Lung (tissue), 12 donors: ENCODE data around the gene ZNF672. TPM values are rescaled to one million over a fixed set of nuclear protein-coding genes. Genes with fewer than 3 reads are reported as not detected.

Source experiments
- ATAC-seq: fragments of 200-7000 bp; cut with Tn5 transposase; one replicate; pipeline ENCODE4 v1.9.1; 2020; ENCODE audit warnings: moderate number of reproducible peaks; ENCODE audit not compliant: insufficient read depth, low FRiP score
- DNase-seq, 3 donors: peaks; one replicate each; pipeline ENCODE4 v3.0.0-alpha.2; 2013 to 2017
- H3K27ac ChIP-seq, 2 donors: one replicate each; pipeline ENCODE4 v1.5.1; 2013; ENCODE audit warnings: mild to moderate bottlenecking in 2 of 2, moderate library complexity in 2 of 2, control low read depth in 1 of 2, inconsistent platforms in 1 of 2, low read depth in 1 of 2, low read length in 1 of 2
- H3K27me3 ChIP-seq, 3 donors: one replicate each; pipeline ENCODE4 v1.5.1; 2013; ENCODE audit warnings: low read length in 2 of 3; ENCODE audit not compliant: control insufficient read depth in 3 of 3, insufficient read depth in 3 of 3
- H3K36me3 ChIP-seq, 4 donors: one replicate each; pipeline ENCODE4 v1.5.1; 2013; ENCODE audit warnings: low read length in 4 of 4, mild to moderate bottlenecking in 1 of 4, moderate library complexity in 1 of 4; ENCODE audit not compliant: control insufficient read depth in 4 of 4, insufficient read depth in 4 of 4
- H3K4me1 ChIP-seq, 5 donors: one replicate each; pipeline ENCODE4 v1.5.1; 2013; ENCODE audit warnings: low read length in 5 of 5, mild to moderate bottlenecking in 2 of 5, moderate library complexity in 1 of 5; ENCODE audit not compliant: control insufficient read depth in 5 of 5, insufficient read depth in 5 of 5
- H3K4me3 ChIP-seq: one replicate; pipeline ENCODE4 v1.5.1; 2013; ENCODE audit warnings: mild to moderate bottlenecking, control low read depth, moderate library complexity
- H3K9ac ChIP-seq, 2 donors: one replicate each; pipeline ENCODE4 v1.5.1; 2013; ENCODE audit warnings: low read length in 2 of 2, control low read depth in 1 of 2; ENCODE audit not compliant: insufficient read depth in 1 of 2
- H3K9me3 ChIP-seq, 4 donors: one replicate each; pipeline ENCODE4 v1.5.1; 2013; ENCODE audit warnings: low read length in 3 of 4, mild to moderate bottlenecking in 1 of 4, moderate library complexity in 1 of 4; ENCODE audit not compliant: control insufficient read depth in 4 of 4, insufficient read depth in 3 of 4
- WGBS, 2 donors: extraction: QIAGEN DNeasy Blood & Tissue Kit; methylation state at CpG; one replicate each; pipeline ENCODE4 v1.1.7; 2013; 5-methylcytosine and 5-hydroxymethylcytosine counted together
- polyA plus RNA-seq, 2 donors: library from polyadenylated mRNA; stranded (reverse); fragments of 200-250 nt; gene quantifications; one replicate each; pipeline ENCODE4 v1.2.1, GENCODE V29; 2013
- total RNA-seq, 2 donors: library from RNA; depleted of rRNA in 1 of 2; stranded (reverse); fragments of >200 nt in 1 of 2; gene quantifications; one replicate each; pipeline ENCODE4 v1.2.1, GENCODE V29; 2014 to 2021
- TF ChIP-seq, protein P1 (sequence below): IDR thresholded peaks from 2 replicates; pipeline ENCODE4 v1.5.1; 2012; ENCODE audit warnings: mild to moderate bottlenecking; ENCODE audit errors: control extremely low read depth, extremely low read depth
- donor health status: control.
- donor health status: control.
- donor health status: Bipolar disorder and iron deficiency.
- donor health status: healthy.
- donor health status: DM: yes; HTN: yes; CAD: no.

The ZNF672 gene
- total and polyA plus RNA-seq, 4 donors: 17.1 to 41.3 (median 31.3) TPM

- ATAC-seq: no peak
- peaks cover 15 to 48% (median 33%) of the 10 kb centered on the region in 4 donors for H3K36me3 ChIP-seq
- H3K4me1 ChIP-seq: peaks cover 0 to 14% (median 0%) of the 10 kb centered on the region in 5 donors
- no peak overlapping the region for H3K27ac ChIP-seq
- no peak overlapping the region for H3K4me3 ChIP-seq
- TF ChIP-seq, protein P1, sequence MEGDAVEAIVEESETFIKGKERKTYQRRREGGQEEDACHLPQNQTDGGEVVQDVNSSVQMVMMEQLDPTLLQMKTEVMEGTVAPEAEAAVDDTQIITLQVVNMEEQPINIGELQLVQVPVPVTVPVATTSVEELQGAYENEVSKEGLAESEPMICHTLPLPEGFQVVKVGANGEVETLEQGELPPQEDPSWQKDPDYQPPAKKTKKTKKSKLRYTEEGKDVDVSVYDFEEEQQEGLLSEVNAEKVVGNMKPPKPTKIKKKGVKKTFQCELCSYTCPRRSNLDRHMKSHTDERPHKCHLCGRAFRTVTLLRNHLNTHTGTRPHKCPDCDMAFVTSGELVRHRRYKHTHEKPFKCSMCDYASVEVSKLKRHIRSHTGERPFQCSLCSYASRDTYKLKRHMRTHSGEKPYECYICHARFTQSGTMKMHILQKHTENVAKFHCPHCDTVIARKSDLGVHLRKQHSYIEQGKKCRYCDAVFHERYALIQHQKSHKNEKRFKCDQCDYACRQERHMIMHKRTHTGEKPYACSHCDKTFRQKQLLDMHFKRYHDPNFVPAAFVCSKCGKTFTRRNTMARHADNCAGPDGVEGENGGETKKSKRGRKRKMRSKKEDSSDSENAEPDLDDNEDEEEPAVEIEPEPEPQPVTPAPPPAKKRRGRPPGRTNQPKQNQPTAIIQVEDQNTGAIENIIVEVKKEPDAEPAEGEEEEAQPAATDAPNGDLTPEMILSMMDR: no peak
- no peaks in the 10 kb centered on the region for H3K27me3 ChIP-seq
- H3K9me3 ChIP-seq: no peaks in the 10 kb centered on the region
- DNase-seq: no peak
- no peak overlapping the region for H3K9ac ChIP-seq
- 91 to 93% methylated on average over 57 of the region's 57 CpGs for WGBS, 2 donors
These were observed 26.2 kb upstream of the ZNF672 start for GRCh38 chr1:248811514-248812490.

DNA sequence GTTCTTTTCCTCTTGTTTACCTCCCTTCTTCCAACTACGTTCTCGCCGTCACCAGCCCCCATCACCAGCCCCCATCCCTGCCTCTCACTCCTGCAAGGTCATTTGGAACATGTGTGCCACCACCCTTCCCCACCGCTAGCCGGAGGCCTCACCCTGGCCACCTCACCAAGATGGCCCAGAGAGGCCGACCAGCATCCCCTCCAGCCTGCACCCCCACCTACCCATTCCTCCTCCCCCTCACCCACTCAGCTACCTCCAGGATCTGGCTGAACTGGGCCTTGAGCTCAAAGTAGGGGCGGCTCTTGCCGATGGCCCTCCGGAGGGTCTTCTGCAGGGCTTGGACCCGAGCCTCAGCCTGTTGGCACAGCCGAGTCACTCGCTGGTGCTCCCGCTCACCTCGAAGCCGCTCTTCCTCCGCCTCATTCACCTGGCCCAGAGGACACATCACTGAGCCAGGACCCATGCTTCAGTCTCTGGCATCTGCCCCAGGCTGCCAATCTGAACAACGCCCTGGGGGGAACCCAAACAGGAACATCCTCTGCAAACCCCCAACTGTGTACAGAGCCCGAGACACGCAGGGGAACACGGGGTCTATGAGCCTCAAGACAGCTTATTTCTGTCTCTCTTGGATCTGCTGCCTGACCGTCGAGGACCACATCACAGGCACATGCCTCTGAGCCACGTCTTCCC, 25.1 kb upstream of the ZNF672 start:
- DNase-seq (no peak), ATAC-seq (no peak)
- H3K27me3 ChIP-seq: no peaks in the 10 kb centered on the region
- WGBS, 2 donors: 95 to 98% methylated on average over 23 of the region's 23 CpGs
- H3K36me3 ChIP-seq: peaks cover 15 to 52% (median 37%) of the 10 kb centered on the region in 4 donors
- H3K4me3 ChIP-seq: no peak overlapping the region
- H3K4me1 ChIP-seq: peaks cover 0 to 18% (median 0%) of the 10 kb centered on the region in 5 donors
- H3K9me3 ChIP-seq: no peaks in the 10 kb centered on the region
- no peak overlapping the region for H3K27ac ChIP-seq
- H3K9ac ChIP-seq: no peak overlapping the region
- TF ChIP-seq, protein P1: no peak

GRCh38 chr1:248813546-248813945, 24.5 kb upstream of the ZNF672 start:
- no peak for ATAC-seq
- 96 to 97% methylated on average over 8 of the region's 8 CpGs for WGBS, 2 donors

More at GRCh38 chr1:248813546-248813945, 24.5 kb upstream of the ZNF672 start:
- DNase-seq: no peak
- Histone ChIP-seq H3K4me3 (no peak overlapping the region), H3K9me3 (no peaks in the 10 kb centered on the region), H3K27me3 (no peaks in the 10 kb centered on the region), H3K27ac (no peak overlapping the region), H3K36me3 (peaks cover 15 to 54% (median 37%) of the 10 kb centered on the region in 4 donors), H3K9ac (no peak overlapping the region), H3K4me1 (peaks cover 0 to 18% (median 0%) of the 10 kb centered on the region in 5 donors)
- TF ChIP-seq, protein P1: no peak
